Thymus (tissue), 11 donors: ENCODE results near the gene GAN. TPM values are rescaled to one million over a fixed set of nuclear protein-coding genes. Genes with fewer than 3 reads are reported as not detected.

Experiments used
- DNase-seq, 9 donors: peaks; one replicate each; pipeline ENCODE4 v3.0.0-alpha.2; 2013; ENCODE audit warnings: low spot score in 9 of 9, low read depth in 6 of 9, missing footprints in 1 of 9
- H3K27ac ChIP-seq, 2 donors: one replicate each; pipeline ENCODE4 v1.5.1; 2013; ENCODE audit warnings: control low read depth in 1 of 2, low read depth in 1 of 2, low read length in 1 of 2, mild to moderate bottlenecking in 1 of 2, moderate library complexity in 1 of 2
- H3K27me3 ChIP-seq, 2 donors: one replicate each; pipeline ENCODE4 v1.5.1; 2013; ENCODE audit warnings: low read length in 1 of 2; ENCODE audit not compliant: control insufficient read depth in 2 of 2, insufficient read depth in 1 of 2
- H3K36me3 ChIP-seq, 2 donors: one replicate each; pipeline ENCODE4 v1.5.1; 2013; ENCODE audit warnings: low read length in 1 of 2, mild to moderate bottlenecking in 1 of 2, moderate library complexity in 1 of 2; ENCODE audit not compliant: control insufficient read depth in 2 of 2, insufficient read depth in 2 of 2
- H3K4me1 ChIP-seq, 2 donors: one replicate each; pipeline ENCODE4 v1.5.1; 2013; ENCODE audit warnings: low read length in 2 of 2; ENCODE audit not compliant: control insufficient read depth in 2 of 2, insufficient read depth in 2 of 2
- H3K4me3 ChIP-seq, 2 donors: one replicate each; pipeline ENCODE4 v1.5.1; 2013; ENCODE audit warnings: low read length in 2 of 2, control low read depth in 1 of 2, mild to moderate bottlenecking in 1 of 2
- H3K9me3 ChIP-seq, 2 donors: one replicate each; pipeline ENCODE4 v1.5.1; 2013; ENCODE audit warnings: low read length in 1 of 2, mild to moderate bottlenecking in 1 of 2; ENCODE audit not compliant: control insufficient read depth in 2 of 2, insufficient read depth in 1 of 2
- WGBS: extraction: QIAGEN DNeasy Blood & Tissue Kit; methylation state at CpG from one replicate; pipeline ENCODE4 v1.1.7; 2013; 5-methylcytosine and 5-hydroxymethylcytosine counted together
- polyA plus RNA-seq: library from polyadenylated mRNA; stranded (reverse); fragments of 200-250 nt; gene quantifications from one replicate; pipeline ENCODE4 v1.2.3, GENCODE V29; 2013
- total RNA-seq: library from RNA; stranded (reverse); fragments of 120-200 nt; gene quantifications from one replicate; pipeline ENCODE4 v1.2.4, GENCODE V29; 2013
- donor health status: healthy.

GAN gene
- total and polyA plus RNA-seq, 2 donors: 2.4 to 2.5 TPM

DNA sequence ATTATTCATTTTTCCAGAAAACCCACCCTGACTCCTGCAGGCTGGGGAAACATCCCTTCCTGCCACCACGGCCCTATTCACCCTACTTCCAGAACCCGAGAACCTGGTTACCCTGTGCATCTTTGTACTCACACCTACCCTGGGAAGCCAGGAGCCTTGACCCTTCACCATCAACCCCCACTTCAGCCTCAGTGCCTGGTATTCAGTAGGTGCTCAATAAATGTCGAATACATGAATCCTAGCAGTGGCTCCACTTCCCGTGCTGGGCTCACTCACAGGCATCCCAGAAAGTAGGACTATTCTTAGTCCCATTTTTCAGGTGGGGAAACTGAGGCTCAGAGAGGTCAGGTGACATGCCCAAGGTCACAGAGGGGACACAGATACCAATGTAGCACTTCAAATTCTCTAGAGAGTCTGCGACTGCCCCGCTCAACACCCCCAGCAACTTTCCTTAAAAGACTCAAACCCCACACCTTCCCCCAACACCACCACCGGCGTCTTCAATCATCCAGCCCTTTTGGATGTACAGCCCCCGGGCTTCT is 93.7 kb downstream of the GAN start:
- DNase-seq: no peak
- Histone ChIP-seq H3K27me3 (no peaks in the 10 kb centered on the region), H3K4me1 (peaks cover 0 to 11% of the 10 kb centered on the region in 2 donors), H3K4me3 (no peak overlapping the region), H3K27ac (no peak overlapping the region), H3K9me3 (no peaks in the 10 kb centered on the region), H3K36me3 (no peaks in the 10 kb centered on the region)
- 98% methylated on average over 9 of the region's 9 CpGs for WGBS

DNA sequence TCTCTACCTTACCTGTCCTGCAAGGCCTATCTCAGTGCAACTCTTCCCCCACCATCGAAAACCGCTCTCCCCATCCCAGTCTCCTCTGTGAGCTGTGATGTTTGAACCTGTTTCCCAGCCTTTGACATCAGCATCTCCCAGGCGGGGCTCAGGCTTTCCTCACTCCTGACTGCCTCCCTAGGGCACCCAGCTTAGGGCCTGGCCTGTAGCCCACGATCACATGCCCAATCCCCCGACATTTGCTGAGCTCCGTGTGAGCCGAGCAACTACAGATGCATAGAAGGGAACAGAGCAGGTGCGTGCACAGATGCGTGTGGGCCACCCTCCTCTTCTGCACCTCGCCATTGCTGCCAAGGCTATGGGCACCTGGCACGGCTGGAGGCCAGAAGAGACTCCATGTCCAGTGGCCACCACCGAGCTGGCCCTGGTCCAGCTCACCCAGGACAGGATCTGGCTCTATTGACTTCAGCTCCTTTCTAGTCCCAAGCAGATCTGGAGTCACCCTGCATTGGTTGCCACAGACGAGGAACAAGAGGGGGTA is 94.3 kb downstream of the GAN start:
- no peaks in the 10 kb centered on the region for H3K36me3 ChIP-seq
- no peak for DNase-seq
- H3K27ac ChIP-seq: no peak overlapping the region
- H3K27me3 ChIP-seq: no peaks in the 10 kb centered on the region
- no peaks in the 10 kb centered on the region for H3K9me3 ChIP-seq
- 91% methylated on average over 13 of the region's 13 CpGs for WGBS
- no peak overlapping the region for H3K4me3 ChIP-seq
- H3K4me1 ChIP-seq: peaks cover 0 to 5% of the 10 kb centered on the region in 2 donors

DNA sequence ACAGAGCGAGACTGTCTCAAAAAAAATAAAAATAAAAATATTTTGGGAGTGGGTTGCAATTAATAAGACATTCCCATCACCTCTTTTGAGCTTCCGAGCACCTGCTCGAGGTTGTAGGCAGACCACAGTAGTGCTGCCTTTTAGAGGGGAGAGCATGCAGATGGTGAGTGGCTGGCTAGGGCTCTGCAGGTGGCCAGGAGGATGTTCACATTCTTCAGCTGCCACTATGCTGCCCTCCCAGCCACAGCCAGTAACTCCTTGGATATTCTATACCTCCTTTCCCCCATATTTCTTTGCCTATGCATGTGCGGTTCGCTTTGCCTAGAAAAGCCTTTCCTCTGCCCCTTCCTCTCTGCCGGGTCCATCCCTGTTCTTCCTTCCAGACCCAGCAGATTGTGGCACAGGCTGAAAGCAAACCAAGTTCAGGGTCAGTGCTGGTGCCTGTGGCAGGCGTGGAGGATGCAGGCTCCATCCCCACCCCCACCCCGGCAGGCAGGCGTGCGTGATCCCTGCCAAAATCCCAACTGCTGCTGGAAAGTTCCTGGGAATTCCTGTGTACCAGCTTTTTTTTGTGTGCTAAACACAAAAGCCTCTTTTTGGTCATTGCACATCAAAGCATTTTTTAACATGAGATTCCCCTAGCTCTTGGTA is 96.0 kb downstream of the GAN start:
- Histone ChIP-seq H3K9me3 (no peaks in the 10 kb centered on the region), H3K36me3 (no peaks in the 10 kb centered on the region), H3K27me3 (no peaks in the 10 kb centered on the region), H3K4me3 (no peak overlapping the region), H3K27ac (no peak overlapping the region), H3K4me1 (peaks cover 0 to 10% of the 10 kb centered on the region in 2 donors)
- 86% methylated on average over 10 of the region's 10 CpGs for WGBS
- DNase-seq: peak in 1 of 9 donors; percentile 24

DNA sequence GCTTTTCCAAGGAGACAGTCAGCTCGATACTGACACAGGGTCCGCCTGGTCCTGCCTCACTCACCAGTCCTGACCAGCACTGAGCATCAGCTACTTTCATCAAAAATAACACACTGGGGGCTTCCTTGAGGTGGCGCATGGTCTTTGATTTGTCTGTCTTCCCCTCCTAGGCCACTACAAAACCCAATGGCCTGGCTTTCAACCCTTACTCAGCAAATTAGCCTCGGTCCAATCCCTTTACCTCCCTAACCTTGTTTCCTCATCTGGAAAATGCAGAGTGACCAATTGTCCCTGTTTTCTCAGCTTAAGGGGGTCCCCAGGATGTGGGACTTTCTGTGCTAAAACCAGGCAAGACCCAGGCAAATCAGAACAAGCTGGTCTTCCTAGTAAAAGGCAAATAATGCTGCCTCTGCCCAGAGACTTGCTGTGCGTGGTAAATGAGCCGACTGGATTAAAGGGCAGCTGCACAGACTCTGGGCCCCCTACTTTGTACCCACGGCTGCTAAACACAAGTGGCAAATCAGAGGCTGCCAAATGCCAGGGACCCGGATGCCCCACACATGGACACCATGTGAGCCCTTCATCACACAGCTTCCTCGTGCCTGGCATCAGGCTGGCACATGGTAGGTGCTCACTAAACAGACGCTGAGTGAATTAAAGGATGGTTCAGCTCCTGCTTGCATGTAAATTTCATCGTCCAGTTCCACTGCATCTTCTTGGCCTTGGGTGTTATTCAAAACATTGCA is 98.7 kb downstream of the GAN start:
- no peaks in the 10 kb centered on the region for H3K27me3 ChIP-seq
- H3K4me1 ChIP-seq: peaks cover 0 to 10% of the 10 kb centered on the region in 2 donors
- H3K4me3 ChIP-seq: no peak overlapping the region
- no peaks in the 10 kb centered on the region for H3K9me3 ChIP-seq
- no peak overlapping the region for H3K27ac ChIP-seq
- no peak for DNase-seq
- 96% methylated on average over 11 of the region's 11 CpGs for WGBS
- H3K36me3 ChIP-seq: no peaks in the 10 kb centered on the region

DNA sequence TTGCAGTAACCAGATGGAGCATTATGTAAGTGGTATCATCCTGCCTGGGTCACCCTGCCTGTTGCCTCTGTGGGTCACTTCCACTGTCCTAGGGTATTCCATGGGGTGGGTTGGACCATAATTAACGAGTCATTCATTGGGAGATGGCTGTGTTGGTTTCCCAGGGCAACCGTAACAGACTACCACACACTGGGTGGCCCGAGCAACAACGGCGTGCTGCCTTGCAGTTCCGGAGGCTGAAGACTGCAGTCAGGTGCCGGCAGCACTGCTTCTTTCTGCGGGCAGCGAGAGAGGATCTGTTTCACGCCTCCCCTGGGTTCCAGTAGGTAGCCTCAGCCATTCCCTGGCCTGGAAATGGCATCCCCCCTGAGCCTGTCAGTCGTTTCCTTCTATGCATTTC is 101.0 kb downstream of the GAN start:
- no peaks in the 10 kb centered on the region for H3K27me3 ChIP-seq
- no peak overlapping the region for H3K27ac ChIP-seq
- 95% methylated on average over 11 of the region's 11 CpGs for WGBS
- H3K4me3 ChIP-seq: no peak overlapping the region
- no peak for DNase-seq
- no peaks in the 10 kb centered on the region for H3K36me3 ChIP-seq
- peaks cover 0 to 7% of the 10 kb centered on the region in 2 donors for H3K4me1 ChIP-seq
- no peaks in the 10 kb centered on the region for H3K9me3 ChIP-seq

DNA sequence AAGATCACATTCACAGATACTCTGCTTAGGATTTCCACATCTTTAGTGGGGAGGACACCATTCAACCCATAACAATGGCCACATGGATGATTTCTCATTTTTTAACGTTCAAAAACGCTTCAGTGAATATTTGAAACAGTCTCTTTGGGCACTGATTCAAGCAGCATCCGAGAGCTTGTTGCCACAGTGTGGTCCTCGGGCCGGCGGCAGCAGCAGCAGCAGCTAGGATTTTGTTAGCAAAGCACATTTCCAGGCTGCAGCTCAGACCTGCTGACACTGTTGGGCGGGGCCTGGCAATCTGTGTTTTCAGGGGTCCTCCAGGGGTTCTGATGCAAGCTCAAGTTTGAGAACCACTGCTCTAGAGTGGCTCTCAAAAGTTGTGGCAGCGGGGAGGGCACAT is 102.0 kb downstream of the GAN start:
- WGBS: 97% methylated on average over 8 of the region's 8 CpGs
- H3K4me3 ChIP-seq: no peak overlapping the region
- no peaks in the 10 kb centered on the region for H3K9me3 ChIP-seq
- peaks cover 0 to 5% of the 10 kb centered on the region in 2 donors for H3K4me1 ChIP-seq
- H3K27me3 ChIP-seq: no peaks in the 10 kb centered on the region
- H3K36me3 ChIP-seq: no peaks in the 10 kb centered on the region
- no peak for DNase-seq
- H3K27ac ChIP-seq: no peak overlapping the region

DNA sequence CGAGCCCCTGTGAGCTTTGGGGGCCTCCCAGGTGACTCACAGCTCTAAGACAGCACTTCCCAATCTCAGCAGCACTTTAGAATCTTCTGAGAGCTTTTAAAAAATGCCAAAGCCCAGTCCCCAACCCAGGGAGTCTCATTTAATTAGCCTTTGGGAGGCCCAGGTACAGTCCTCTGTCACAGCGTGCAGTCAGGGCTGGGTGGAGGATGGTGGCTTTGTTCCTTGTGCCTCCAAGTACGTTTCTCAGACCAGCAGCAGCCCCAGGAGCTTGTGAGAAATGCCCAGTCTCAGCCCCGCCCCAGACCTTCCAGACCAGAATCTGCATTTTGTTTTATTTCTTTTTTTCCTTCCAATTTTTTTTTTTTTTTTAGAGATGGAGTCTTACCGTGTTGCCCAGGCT is 102.4 kb downstream of the GAN start:
- WGBS: 96% methylated on average over 5 of the region's 5 CpGs
- H3K4me3 ChIP-seq: no peak overlapping the region
- H3K4me1 ChIP-seq: peaks cover 0 to 5% of the 10 kb centered on the region in 2 donors
- H3K9me3 ChIP-seq: no peaks in the 10 kb centered on the region
- no peak for DNase-seq
- no peaks in the 10 kb centered on the region for H3K27me3 ChIP-seq
- H3K36me3 ChIP-seq: no peaks in the 10 kb centered on the region
- H3K27ac ChIP-seq: no peak overlapping the region

DNA sequence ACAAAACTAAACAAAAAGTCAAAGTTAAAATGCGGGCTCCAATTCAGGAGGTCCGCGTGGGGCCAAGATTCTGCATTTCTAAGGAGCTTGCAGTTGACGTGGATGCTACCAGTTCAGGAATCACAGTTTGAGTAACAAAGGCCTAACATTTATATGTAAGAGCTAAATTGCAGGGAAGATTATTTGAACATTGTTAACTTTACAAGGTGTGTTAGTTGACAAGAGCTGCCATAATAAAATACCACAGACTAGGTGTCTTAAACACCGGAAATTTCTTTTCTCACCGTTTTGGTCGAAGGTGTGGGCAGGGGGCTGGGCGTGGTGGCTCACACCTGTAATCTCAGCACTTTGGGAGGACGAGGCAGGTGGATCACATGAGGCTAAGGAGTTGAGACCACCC is 105.0 kb downstream of the GAN start:
- Histone ChIP-seq H3K27me3 (no peaks in the 10 kb centered on the region), H3K27ac (no peak overlapping the region), H3K4me1 (peaks cover under 1 to 3% of the 10 kb centered on the region in 2 donors), H3K4me3 (no peak overlapping the region), H3K36me3 (no peaks in the 10 kb centered on the region), H3K9me3 (no peaks in the 10 kb centered on the region)
- DNase-seq: no peak
- WGBS: 98% methylated on average over 9 of the region's 9 CpGs

DNA sequence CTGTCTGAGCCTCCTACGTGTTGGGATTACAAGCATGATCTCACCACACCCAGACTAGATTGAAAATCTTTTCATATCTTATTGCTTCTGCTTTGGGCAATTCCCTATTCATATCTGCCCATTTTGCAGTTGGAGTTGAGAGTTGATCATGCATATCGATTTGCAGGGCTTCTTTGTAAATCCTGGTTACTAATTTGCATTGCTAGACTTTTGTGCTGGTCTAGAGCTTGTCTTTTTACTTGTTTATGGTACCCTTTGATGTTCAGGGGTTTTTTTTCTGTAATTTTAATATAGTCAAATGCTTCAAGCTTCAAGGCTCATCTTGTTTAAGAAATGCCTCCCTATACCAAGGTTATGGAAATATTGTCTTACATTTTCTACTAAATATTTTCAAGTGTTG is 106.4 kb downstream of the GAN start:
- 98% methylated on average over 2 of the region's 2 CpGs for WGBS
- Histone ChIP-seq H3K27me3 (no peaks in the 10 kb centered on the region), H3K4me3 (no peak overlapping the region), H3K36me3 (no peaks in the 10 kb centered on the region), H3K9me3 (no peaks in the 10 kb centered on the region), H3K4me1 (peaks cover 3 to 4% of the 10 kb centered on the region in 2 donors), H3K27ac (no peak overlapping the region)
- no peak for DNase-seq
